Measurements from ENCODE around the gene ANTXR1.
"Not testable (repeated sequence)": the region's sequence is repeated elsewhere in the genome, so short reads cannot be mapped to it uniquely, and the experiment has no call there.

The ANTXR1 gene

DNA sequence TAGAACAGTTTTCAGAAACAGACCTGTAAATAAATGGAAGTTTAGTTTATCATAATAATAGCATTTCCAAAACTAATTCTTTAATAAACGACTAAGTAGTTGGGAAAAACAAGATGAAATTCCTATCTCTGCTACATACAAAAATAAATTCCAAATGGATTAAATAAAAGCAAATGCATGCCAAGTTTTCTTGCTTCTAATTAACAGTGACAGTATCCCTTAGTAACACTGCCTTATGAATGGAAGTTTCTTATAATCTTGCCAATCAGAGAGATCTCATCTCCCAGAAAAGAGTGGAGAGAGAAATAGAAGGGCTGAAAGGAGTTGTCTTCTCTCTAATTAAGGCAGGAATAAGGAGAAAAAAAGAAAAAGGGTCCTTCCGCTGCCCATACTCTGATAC, 240.1 kb downstream of the ANTXR1 start:
- in situ Hi-C loops (cut with HindIII; ENCODE audit: low sequenced_read_pairs): no loop called here

DNA sequence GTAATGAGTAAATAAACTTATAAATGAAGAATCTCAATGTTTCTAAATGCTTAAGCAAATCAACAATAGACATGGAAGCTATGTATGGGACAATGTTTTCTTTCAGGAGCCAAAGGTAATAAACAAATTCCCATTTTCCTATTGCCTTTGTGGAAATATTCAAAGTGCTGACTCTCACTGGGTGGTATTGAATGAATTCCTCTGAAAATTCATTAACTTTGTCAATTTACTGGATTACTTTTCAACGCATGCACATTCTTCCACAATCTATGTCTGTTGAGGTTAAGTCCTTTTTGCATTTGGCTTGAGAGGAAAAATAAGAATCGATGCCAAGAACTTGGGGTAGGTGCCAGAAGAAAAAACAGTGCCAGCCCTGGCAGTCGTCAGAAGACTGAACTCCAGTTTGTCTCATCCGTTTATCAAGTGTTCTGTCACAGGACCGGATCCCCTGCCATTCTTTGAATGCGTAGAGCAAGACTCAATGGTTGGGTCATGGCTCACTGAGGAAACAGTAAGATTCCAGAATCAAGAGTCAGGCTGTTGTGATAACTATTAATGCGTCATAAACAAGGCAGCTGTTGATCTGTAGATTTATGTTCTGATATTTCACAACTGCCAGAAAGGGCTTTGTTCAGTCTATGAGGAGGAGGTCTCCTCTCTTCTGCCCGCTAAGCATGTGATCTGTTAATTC, 240.8 kb downstream of the ANTXR1 start:
- in situ Hi-C loops (cut with HindIII; ENCODE audit: low sequenced_read_pairs): no loop called here

DNA sequence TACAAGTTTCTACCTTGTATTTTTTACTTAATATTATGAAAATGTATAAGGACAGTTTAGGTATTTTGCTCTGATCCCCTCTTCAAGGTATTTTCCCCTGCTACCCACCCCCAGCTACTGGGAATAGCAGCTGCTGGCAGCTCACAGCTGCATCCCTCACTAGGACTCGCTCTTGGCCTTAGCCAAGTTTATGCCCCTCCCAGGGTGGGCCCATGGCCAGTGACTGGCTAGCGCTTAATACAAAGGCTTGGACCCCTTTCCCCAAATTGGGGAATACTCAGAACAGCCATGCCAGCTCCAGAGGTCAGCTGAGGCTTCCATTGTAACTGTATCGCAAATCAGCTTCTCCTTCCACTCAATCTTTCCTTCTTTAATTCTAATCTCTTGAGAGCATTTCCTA, 242.8 kb downstream of the ANTXR1 start:
- in situ Hi-C loops (cut with HindIII; ENCODE audit: low sequenced_read_pairs): no loop called here

DNA sequence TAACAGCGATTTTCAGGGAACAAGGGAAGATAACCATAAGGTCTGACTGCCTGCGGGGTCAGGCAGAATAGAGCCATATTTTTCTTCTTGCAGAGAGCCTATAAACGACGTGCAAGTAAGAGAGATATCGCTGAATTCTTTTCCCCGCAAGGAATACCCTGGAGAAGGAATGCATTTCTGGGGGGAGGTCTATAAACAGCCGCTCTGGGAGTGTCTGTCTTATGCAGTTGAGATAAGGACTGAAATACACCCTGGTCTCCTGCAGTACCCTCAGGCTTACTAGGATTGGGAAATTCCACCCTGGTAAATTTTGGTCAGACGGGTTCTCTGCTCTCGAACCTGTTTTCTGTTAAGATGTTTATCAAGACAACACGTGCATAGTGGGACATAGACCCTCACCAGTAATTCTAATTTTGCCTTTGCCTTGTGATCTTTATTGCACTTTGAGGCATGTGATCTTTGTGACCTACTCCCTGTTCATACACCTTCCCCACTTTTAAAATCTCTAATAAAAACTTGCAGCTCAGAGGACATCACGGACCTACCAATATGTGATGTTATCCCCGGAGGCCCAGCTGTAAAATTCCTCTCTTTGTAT, 247.1 kb downstream of the ANTXR1 start:
- in situ Hi-C loops (cut with HindIII; ENCODE audit: low sequenced_read_pairs): not testable (repeated sequence)

DNA sequence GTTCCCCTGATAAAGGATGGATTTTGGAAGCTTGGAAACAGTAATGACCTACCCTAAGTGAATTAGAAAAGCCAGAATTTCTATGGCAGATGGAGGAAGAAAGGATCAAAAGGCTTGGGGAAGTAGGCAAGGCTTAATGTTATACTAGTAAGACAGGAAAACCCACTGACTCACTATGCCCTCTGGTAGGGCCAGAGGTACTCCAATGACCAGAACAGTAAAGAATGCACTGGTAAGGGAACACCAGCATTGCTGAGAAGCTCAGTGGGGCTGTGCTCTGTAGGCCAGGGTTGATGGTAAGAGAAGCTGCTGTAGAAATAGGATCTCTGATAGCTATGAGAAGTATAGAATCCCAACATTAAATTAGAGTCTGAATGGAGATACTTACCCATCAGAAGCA, 247.7 kb downstream of the ANTXR1 start:
- in situ Hi-C loops (cut with HindIII; ENCODE audit: low sequenced_read_pairs): no loop called here

DNA sequence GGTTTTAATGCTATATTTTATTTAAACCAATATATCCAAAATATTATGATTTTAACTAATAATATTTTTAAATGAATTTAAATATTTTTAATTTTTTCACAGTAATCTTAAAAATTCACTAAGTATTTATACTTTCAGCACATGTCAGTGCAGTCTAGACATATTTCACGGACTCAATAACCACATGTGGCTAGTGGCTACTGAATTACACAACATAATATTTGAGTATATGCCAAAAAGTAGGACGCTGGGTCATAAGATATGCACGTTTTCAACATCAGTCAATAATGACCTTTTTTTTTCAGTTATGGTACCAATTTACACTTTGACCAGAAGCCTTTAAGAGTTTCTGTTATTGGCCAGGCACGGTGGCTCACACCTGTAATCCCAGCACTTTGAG, 256.4 kb downstream of the ANTXR1 start:
- in situ Hi-C loops (cut with HindIII; ENCODE audit: low sequenced_read_pairs): no loop called here

GRCh38 chr2:69271831-69272257, 258.9 kb downstream of the ANTXR1 start:
- in situ Hi-C loops (cut with HindIII; ENCODE audit: low sequenced_read_pairs): no loop called here

- in situ Hi-C loops (cut with HindIII; ENCODE audit: low sequenced_read_pairs): no loop called here
Measured at GRCh38 chr2:69272803-69273471, 260.0 kb downstream of the ANTXR1 start.

- in situ Hi-C loops (cut with HindIII; ENCODE audit: low sequenced_read_pairs): no loop called here
Measured at GRCh38 chr2:69275490-69275889, 262.5 kb downstream of the ANTXR1 start.

GRCh38 chr2:69278366-69278765, 265.4 kb downstream of the ANTXR1 start:
- in situ Hi-C loops (cut with HindIII; ENCODE audit: low sequenced_read_pairs): no loop called here

DNA sequence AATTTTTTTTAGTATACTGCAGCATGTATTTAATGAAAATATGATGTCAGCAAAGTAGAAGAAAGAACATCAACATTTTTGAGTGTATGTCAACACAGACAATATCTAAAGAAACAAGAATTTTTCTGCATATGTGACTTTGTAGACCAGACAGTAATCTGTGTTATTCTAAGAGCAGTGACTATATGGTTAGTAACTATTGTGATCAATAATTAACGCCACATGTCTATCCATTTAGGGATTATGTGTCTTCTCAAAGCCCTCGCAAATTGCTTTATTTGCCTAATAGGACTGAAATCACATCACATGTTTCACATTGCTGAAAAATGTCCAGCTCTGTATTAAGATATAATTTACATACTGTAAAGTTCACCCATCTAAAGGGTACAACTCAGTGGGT, 266.2 kb downstream of the ANTXR1 start:
- in situ Hi-C loops (cut with HindIII; ENCODE audit: low sequenced_read_pairs): no loop called here

DNA sequence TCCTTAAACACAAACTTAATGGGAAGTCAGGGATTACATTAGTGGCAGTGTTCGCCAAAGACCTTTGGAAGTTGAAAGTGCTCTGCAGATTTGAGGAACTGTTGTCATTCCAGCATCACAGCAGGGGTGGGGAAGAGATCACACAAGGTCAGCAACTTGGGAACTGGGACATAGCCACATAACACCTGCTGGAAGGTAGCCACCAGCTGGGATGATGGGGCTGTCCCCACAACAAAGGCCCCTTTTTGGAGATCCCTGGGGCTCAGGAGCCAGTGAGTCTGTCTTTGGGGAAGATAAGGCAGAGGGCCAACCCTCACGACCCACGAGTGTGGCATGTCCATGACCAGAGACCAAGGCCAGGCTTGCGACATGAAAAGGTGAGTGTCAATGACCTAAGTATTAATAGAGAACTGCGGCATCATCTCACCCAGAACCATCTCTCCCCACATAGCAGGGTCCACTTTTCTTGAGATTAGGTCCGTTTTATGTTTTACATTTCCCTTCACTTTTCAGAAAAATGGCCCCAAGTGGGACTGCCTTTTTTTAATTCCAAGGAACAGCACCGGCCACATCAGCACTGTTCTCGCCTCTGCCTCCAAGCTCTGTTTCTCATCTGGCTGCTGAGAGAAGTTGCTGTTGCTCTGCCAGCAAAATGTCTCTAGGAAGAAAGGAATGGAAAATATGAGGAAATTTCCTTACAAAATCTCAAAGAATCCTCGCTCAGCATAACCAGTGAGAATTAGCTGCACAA, 267.1 kb downstream of the ANTXR1 start:
- in situ Hi-C loops (cut with HindIII; ENCODE audit: low sequenced_read_pairs): no loop called here

DNA sequence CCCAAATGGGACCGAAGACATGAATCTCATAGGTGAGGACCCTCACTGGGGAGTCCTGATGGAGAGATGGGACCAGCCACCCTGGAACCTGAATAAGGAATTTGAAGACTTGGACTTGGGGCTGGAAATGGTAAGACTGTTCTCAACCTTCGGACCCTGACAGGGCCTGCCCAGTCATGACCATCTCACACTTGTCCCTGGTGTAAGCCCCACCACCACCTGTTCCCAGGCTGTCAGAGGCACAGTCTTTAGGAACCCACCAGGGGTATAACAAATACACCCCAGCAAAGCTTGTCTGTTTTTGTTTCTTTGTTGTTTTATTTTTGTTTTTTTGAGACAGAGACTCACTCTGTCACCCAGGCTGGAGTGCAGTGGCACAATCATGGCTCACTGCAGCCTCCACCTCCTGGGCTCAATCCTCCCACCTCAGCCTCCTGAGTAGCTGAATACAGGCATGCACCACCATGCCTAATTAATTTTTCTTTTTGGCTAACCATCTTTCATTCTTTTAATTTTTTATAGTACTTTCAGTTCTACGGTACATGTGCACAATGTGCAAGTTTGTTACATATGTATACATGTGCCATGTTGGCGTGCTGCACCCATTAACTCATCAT, 267.9 kb downstream of the ANTXR1 start:
- in situ Hi-C loops (cut with HindIII; ENCODE audit: low sequenced_read_pairs): no loop called here

DNA sequence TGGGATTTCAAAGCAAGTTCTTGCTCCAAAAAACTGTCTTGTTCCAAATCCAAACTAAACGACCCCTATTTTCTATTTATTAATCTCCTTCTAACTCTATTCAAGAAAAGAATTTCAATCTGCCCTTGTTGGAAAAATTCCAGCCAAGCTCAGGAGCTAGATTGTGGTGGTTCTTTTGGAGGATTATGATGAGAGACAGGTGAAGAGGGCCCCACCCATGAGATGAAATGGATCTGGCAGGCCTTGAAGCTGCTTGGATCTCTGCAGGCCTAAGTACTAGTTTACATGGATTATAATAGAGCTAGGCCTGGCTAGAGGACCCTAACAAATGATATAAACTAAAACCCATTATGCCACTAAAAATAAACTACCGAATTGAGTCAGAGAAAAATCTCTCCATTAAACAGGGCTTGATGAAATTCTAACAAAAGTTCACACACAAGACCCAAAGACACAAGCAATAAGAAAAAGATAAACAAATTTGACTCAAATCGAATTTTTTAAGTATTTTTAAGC, 272.5 kb downstream of the ANTXR1 start:
- in situ Hi-C loops (cut with HindIII; ENCODE audit: low sequenced_read_pairs): no loop called here

DNA sequence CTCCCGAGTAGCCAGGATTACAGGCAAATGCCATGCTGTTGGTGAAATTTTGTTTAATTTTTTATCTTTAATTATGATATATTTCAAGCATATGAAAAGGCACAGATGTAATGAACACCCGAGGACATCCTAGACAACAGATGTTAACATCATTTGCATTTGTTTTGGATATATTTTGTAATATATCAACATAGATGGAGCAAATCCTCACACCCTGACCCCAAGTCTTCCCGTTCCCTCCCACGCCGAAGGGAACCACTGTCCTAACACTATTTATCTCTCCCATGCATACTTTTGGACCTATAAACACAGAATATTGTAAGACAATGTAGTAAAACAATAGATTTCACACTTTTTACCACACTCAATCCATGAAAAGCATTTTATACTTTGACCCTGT, 274.6 kb downstream of the ANTXR1 start:
- in situ Hi-C loops (cut with HindIII; ENCODE audit: low sequenced_read_pairs): no loop called here

GRCh38 chr2:69288429-69288828, 275.4 kb downstream of the ANTXR1 start:
- in situ Hi-C loops (cut with HindIII; ENCODE audit: low sequenced_read_pairs): no loop called here

- in situ Hi-C loops (cut with HindIII; ENCODE audit: low sequenced_read_pairs): no loop called here
Measured at GRCh38 chr2:69291004-69291650, 278.1 kb downstream of the ANTXR1 start.

GRCh38 chr2:69291721-69292120, 278.7 kb downstream of the ANTXR1 start:
- in situ Hi-C loops (cut with HindIII; ENCODE audit: low sequenced_read_pairs): no loop called here

DNA sequence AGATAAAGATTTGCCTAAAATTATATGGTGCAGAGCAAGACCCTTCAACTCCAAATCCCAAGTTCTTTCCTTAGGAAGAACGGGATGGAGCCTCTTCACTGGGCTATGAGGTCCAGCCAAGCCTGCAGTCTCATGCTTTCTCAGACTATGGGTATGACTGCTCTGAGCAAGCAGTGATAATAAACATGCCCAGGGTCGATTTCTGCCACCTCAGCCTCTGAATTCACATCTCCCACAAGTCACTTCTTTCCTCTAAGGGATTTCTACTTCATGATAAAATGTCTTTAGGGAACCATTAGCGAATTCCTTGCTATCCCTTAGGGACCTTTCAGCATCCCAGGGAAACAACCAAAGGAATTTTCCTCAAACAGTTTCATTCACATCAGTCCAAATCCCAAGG, 279.3 kb downstream of the ANTXR1 start:
- in situ Hi-C loops (cut with HindIII; ENCODE audit: low sequenced_read_pairs): no loop called here

DNA sequence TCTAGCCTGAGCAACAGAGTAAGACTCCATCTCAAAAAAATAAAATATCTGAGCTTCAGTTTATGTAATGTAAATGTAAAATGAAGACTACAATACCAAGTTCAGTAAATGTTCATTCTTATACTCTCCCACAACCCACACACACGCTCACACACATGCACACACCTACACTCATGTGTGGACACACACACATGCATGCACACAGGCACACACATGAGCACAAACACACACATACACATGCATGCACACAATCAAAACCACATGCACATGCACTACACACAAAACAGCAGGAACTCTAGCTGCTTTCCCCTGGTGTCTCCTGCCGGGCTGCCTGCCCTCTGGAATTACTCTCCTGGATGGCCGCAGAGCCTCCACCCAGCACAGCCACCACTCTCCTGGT, 283.4 kb downstream of the ANTXR1 start:
- in situ Hi-C loops (cut with HindIII; ENCODE audit: low sequenced_read_pairs): no loop called here
